H1 (cell line): Measurements from ENCODE around the gene GBP6. TPM values are rescaled to one million over a fixed set of nuclear protein-coding genes. Genes with fewer than 3 reads are reported as not detected.

ENCODE experiments used
- CTCF ChIA-PET: fragments of 300-600 bp; sonication (Branson Sonifier 250); formaldehyde crosslinking; loops from one replicate; lab custom pipeline; 2021; ENCODE audit not compliant: partially characterized antibody; lab: Charles Lee
- POLR2A ChIA-PET: fragments of 300-600 bp; sonication (Branson Sonifier 250); formaldehyde crosslinking; loops from one replicate; lab custom pipeline; 2021; ENCODE audit warnings: inconsistent platforms; ENCODE audit not compliant: partially characterized antibody; lab: Charles Lee
- DNase-seq, 2 experiments: peaks; one replicate each; pipeline versions ENCODE4 v3.0.0 to v3.0.0-alpha.2; 2010 to 2022; ENCODE audit warnings: low spot score in 2 of 2, low read depth in 1 of 2, mixed read lengths in 1 of 2
- FAIRE-seq: peaks from 2 replicates; lab custom pipeline; 2011; peaks lifted over from hg19 to GRCh38; lab: Jason Lieb, UNC
- H2AFZ ChIP-seq: 2 replicates; pipeline ENCODE4 v1.8.1; 2012; ENCODE audit warnings: low read length, inconsistent platforms
- H2AK5ac ChIP-seq: 2 replicates; pipeline ENCODE4 v1.6.1; 2013; ENCODE audit warnings: low read depth, low read length
- H2BK120ac ChIP-seq: replicated peaks from 2 replicates; pipeline ENCODE3; 2013; ENCODE audit warnings: low read depth, low read length, inconsistent platforms
- H2BK12ac ChIP-seq: 2 replicates; pipeline ENCODE4 v1.6.1; 2013; ENCODE audit warnings: low read depth, low read length
- H2BK15ac ChIP-seq: 2 replicates; pipeline ENCODE4 v1.6.1; 2013; ENCODE audit warnings: low read length
- H2BK20ac ChIP-seq: 2 replicates; pipeline ENCODE4 v1.6.1; 2013; ENCODE audit warnings: low read length
- H2BK5ac ChIP-seq: 2 replicates; pipeline ENCODE4 v1.6.1; 2013; ENCODE audit warnings: low read depth, low read length
- H3K14ac ChIP-seq: 2 replicates; pipeline ENCODE4 v1.6.1; 2013; ENCODE audit warnings: inconsistent platforms; ENCODE audit not compliant: insufficient read length
- H3K18ac ChIP-seq: 2 replicates; pipeline ENCODE4 v1.6.1; 2013; ENCODE audit warnings: low read length; ENCODE audit errors: extremely low read depth
- H3K23ac ChIP-seq: 2 replicates; pipeline ENCODE4 v1.6.1; 2013; ENCODE audit warnings: inconsistent platforms; ENCODE audit not compliant: insufficient read length
- H3K23me2 ChIP-seq: 2 replicates; pipeline ENCODE4 v1.6.1; 2013; ENCODE audit warnings: low read depth, low read length
- H3K27ac ChIP-seq: 2 replicates; pipeline ENCODE4 v1.6.1; 2011; ENCODE audit warnings: low read depth, low read length, inconsistent platforms
- H3K27me3 ChIP-seq, 4 experiments: replicated peaks in 1 of 4; 1 replicate in 1 of 4; 2 replicates in 3 of 4; pipeline versions ENCODE4 v1.6.1 to v1.8.1; 2011 to 2013; ENCODE audit warnings: low read length in 3 of 4, mild to moderate bottlenecking in 3 of 4, inconsistent platforms in 2 of 4, mixed read lengths in 2 of 4, moderate library complexity in 1 of 4; ENCODE audit not compliant: control insufficient read depth in 3 of 4, insufficient read depth in 3 of 4; ENCODE audit errors: extremely low read depth in 1 of 4
- H3K36me3 ChIP-seq, 4 experiments: 2 replicates each; pipeline versions ENCODE4 v1.6.1 to v1.8.1; 2011 to 2013; ENCODE audit warnings: mild to moderate bottlenecking in 4 of 4, low read length in 3 of 4, moderate library complexity in 2 of 4, control low read depth in 1 of 4, inconsistent platforms in 1 of 4; ENCODE audit not compliant: insufficient read depth in 4 of 4, control insufficient read depth in 2 of 4
- H3K4ac ChIP-seq: replicated peaks from 2 replicates; pipeline ENCODE3; 2013; ENCODE audit warnings: low read length, low read depth, mixed read lengths, inconsistent platforms; ENCODE audit not compliant: insufficient read length
- H3K4me1 ChIP-seq, 4 experiments: replicated peaks in 1 of 4; 1 replicate in 1 of 4; 2 replicates in 3 of 4; pipeline versions ENCODE4 v1.6.1 to v1.8.1; 2011 to 2013; ENCODE audit warnings: low read length in 3 of 4, inconsistent platforms in 2 of 4, mixed read lengths in 1 of 4; ENCODE audit not compliant: insufficient read depth in 4 of 4, control insufficient read depth in 3 of 4
- H3K4me2 ChIP-seq, 2 experiments: 2 replicates each; pipeline versions ENCODE4 v1.6.1 to v1.8.1; 2011 to 2013; ENCODE audit warnings: low read depth in 2 of 2, low read length in 2 of 2, control low read depth in 1 of 2, inconsistent platforms in 1 of 2, mild to moderate bottlenecking in 1 of 2; ENCODE audit not compliant: insufficient read depth in 1 of 2
- H3K4me3 ChIP-seq, 4 experiments: fragments of 200-600, 300-600 bp in 1 of 4; sonication (generic), shearing (Covaris generic), sonication (Bioruptor Twin) in 1 of 4; 2 replicates each; pipeline versions ENCODE4 v1.5.1 to v1.8.1; 2011 to 2016; ENCODE audit warnings: low read length in 4 of 4, low read depth in 3 of 4, control low read depth in 2 of 4, inconsistent platforms in 2 of 4, mild to moderate bottlenecking in 2 of 4, mixed read lengths in 1 of 4, moderate library complexity in 1 of 4; ENCODE audit not compliant: insufficient read depth in 2 of 4; ENCODE audit errors: extremely low read depth in 1 of 4
- H3K56ac ChIP-seq: replicated peaks from 2 replicates; pipeline ENCODE3; 2013; ENCODE audit warnings: low read depth, mild to moderate bottlenecking, mixed read lengths, low read length, inconsistent platforms; ENCODE audit not compliant: insufficient read length
- H3K79me1 ChIP-seq: 2 replicates; pipeline ENCODE4 v1.6.1; 2013; ENCODE audit warnings: low read depth, low read length, control low read depth
- H3K79me2 ChIP-seq, 2 experiments: 2 replicates each; pipeline versions ENCODE4 v1.6.1 to v1.8.1; 2012 to 2013; ENCODE audit warnings: low read length in 2 of 2, mild to moderate bottlenecking in 2 of 2, inconsistent platforms in 1 of 2; ENCODE audit not compliant: insufficient read depth in 2 of 2, control insufficient read depth in 1 of 2
- H3K9ac ChIP-seq, 4 experiments: replicated peaks in 1 of 4; 1 replicate in 1 of 4; 2 replicates in 3 of 4; pipeline versions ENCODE4 v1.6.1 to v1.8.1; 2011 to 2013; ENCODE audit warnings: low read depth in 3 of 4, low read length in 3 of 4, control low read depth in 2 of 4, mild to moderate bottlenecking in 2 of 4, moderate library complexity in 2 of 4, inconsistent platforms in 1 of 4; ENCODE audit errors: extremely low read depth in 1 of 4
- H3K9me3 ChIP-seq, 2 experiments: 2 replicates each; pipeline versions ENCODE4 v1.6.1 to v1.8.1; 2012 to 2013; ENCODE audit warnings: mild to moderate bottlenecking in 2 of 2, moderate library complexity in 2 of 2, control low read depth in 1 of 2, inconsistent platforms in 1 of 2, low read depth in 1 of 2, low read length in 1 of 2, mixed read lengths in 1 of 2; ENCODE audit not compliant: insufficient read depth in 2 of 2
- H4K20me1 ChIP-seq, 2 experiments: replicated peaks in 1 of 2; 2 replicates each; pipeline versions ENCODE3 to v1.8.1; 2011 to 2013; ENCODE audit warnings: inconsistent platforms in 2 of 2, low read length in 2 of 2, mild to moderate bottlenecking in 1 of 2; ENCODE audit not compliant: insufficient read depth in 2 of 2, control insufficient read depth in 1 of 2
- H4K5ac ChIP-seq: 2 replicates; pipeline ENCODE4 v1.6.1; 2013; ENCODE audit warnings: low read length, low read depth, mixed read lengths, inconsistent platforms; ENCODE audit not compliant: insufficient read length
- H4K8ac ChIP-seq: 2 replicates; pipeline ENCODE4 v1.8.0; 2013; ENCODE audit warnings: mild to moderate bottlenecking, moderate library complexity, low read length, inconsistent platforms; ENCODE audit not compliant: insufficient read depth; ENCODE audit errors: extremely low read depth
- H4K91ac ChIP-seq: replicated peaks from 2 replicates; pipeline ENCODE3; 2013; ENCODE audit warnings: low read length, mixed read lengths, inconsistent platforms; ENCODE audit not compliant: insufficient read length
- ASH2L ChIP-seq: fragments of 200-600, 300-600 bp; sonication (generic); IDR thresholded peaks from one replicate; pipeline ENCODE4 v1.7.1; 2017; ENCODE audit warnings: low read length
- ATF3 ChIP-seq: IDR thresholded peaks from 2 replicates; pipeline ENCODE4 v1.6.1; 2011; ENCODE audit warnings: low read depth, mild to moderate bottlenecking, low read length; ENCODE audit not compliant: insufficient read depth
- CBX5 ChIP-seq: fragments of 300-800, 300-1000 bp; sonication (generic); IDR thresholded peaks from 2 replicates; pipeline ENCODE4 v1.7.1; 2016; ENCODE audit warnings: antibody characterized with exemption, low read length, low read depth
- CTBP2 ChIP-seq: IDR thresholded peaks from 2 replicates; pipeline ENCODE4 v1.7.0; 2011; ENCODE audit warnings: borderline replicate concordance, mild to moderate bottlenecking, moderate library complexity, mixed read lengths, low read length; ENCODE audit not compliant: insufficient read depth, insufficient read length
- CTCF ChIP-seq, 3 experiments: IDR thresholded peaks; 1 replicate in 2 of 3; 2 replicates in 1 of 3; pipeline versions ENCODE4 v1.5.1 to v1.6.1; 2011; ENCODE audit warnings: low read length in 3 of 3, mild to moderate bottlenecking in 3 of 3, inconsistent platforms in 2 of 3, low read depth in 1 of 3, moderate library complexity in 1 of 3; ENCODE audit not compliant: insufficient read depth in 1 of 3; ENCODE audit errors: control extremely low read depth in 1 of 3
- RBBP5 ChIP-seq: IDR thresholded peaks from 2 replicates; pipeline ENCODE4 v1.7.1; 2012; ENCODE audit warnings: low read depth, mild to moderate bottlenecking, inconsistent platforms, low read length, moderate library complexity, borderline replicate concordance
- RFX5 ChIP-seq: IDR thresholded peaks from 2 replicates; pipeline ENCODE4 v1.6.1; 2011; ENCODE audit warnings: low read depth, low read length, improper control_type of control experiment, borderline replicate concordance
- RXRA ChIP-seq: IDR thresholded peaks from 2 replicates; pipeline ENCODE4 v1.6.1; 2011; ENCODE audit warnings: low read depth, mild to moderate bottlenecking, low read length, moderate library complexity; ENCODE audit not compliant: insufficient read depth
- SAP30 ChIP-seq: fragments of 300-600 bp; sonication (generic); IDR thresholded peaks from 2 replicates; pipeline ENCODE4 v1.7.1; 2012; ENCODE audit warnings: low read length, moderate library complexity, mild to moderate bottlenecking, inconsistent platforms; ENCODE audit not compliant: insufficient read depth, insufficient replicate concordance
- SUZ12 ChIP-seq: fragments of 200-600 bp; sonication (generic); IDR thresholded peaks from 2 replicates; pipeline ENCODE4 v1.6.1; 2012; ENCODE audit warnings: mild to moderate bottlenecking, inconsistent platforms, low read length, moderate library complexity, mixed read lengths
- ZNF274 ChIP-seq: IDR thresholded peaks from 2 replicates; pipeline ENCODE4 v1.7.0; 2012; ENCODE audit warnings: low read length, borderline replicate concordance; ENCODE audit errors: extremely low read depth
- WGBS, 2 experiments: shearing (Covaris generic) in 1 of 2; methylation state at CpG; one replicate each; pipeline versions ENCODE4 v1.1.6 to v1.1.7; 2013 to 2015; ENCODE audit warnings: low lambda C conversion rate in 2 of 2, mixed read lengths in 2 of 2, inconsistent platforms in 1 of 2, low coverage in 1 of 2, missing lambda C conversion rate in 1 of 2; ENCODE audit not compliant: insufficient replicate concordance in 2 of 2, insufficient coverage in 1 of 2, insufficient read length in 1 of 2; ENCODE audit errors: extremely low coverage in 1 of 2, missing lambda C conversion rate in 1 of 2; 5-methylcytosine and 5-hydroxymethylcytosine counted together
- polyA plus RNA-seq, 7 experiments: library from polyadenylated mRNA; depleted of rRNA in 3 of 7; stranded (reverse) in 5 of 7; unstranded in 2 of 7; fragments of >200 nt in 5 of 7; fragments of 200-250 nt in 2 of 7; gene quantifications; 1 replicate in 5 of 7; 2 replicates in 1 of 7; 4 replicates in 1 of 7; pipeline versions ENCODE4 v1.2.1 to v1.2.3, GENCODE V29; 2011 to 2013; ENCODE audit warnings: missing spikeins in 2 of 7, mixed read lengths in 2 of 7
- total RNA-seq: library from RNA; stranded (reverse); fragmentation: NEBNext Ultra II Directional; extraction: Animal tissue kit (Norgen Biotek cat#: 25700); gene quantifications from 2 replicates; pipeline ENCODE4 v1.2.1, GENCODE V29; 2021

GBP6 gene
- total and polyA plus RNA-seq, 2 of the 8 experiments (the other 6 are each of a cell fraction or from before 2014, with no cell fraction given), result not detected

GRCh38 chr1:89429062-89429461 is 65.2 kb downstream of the GBP6 start:
- Histone ChIP-seq H3K9ac (no peak overlapping the region), H3K27me3 (no peaks in the 10 kb centered on the region), H2BK20ac (no peak overlapping the region), H3K4me3 (no peak overlapping the region), H2BK12ac (no peak overlapping the region), H2BK15ac (no peak overlapping the region), H3K18ac (no peak overlapping the region), H3K4me1 (no peaks in the 10 kb centered on the region), H3K23me2 (no peaks in the 10 kb centered on the region; the same call in 1 of the 2 replicates), H3K4ac (no peak overlapping the region), H4K5ac (no peak overlapping the region), H4K20me1 (no peaks in the 10 kb centered on the region), H2BK5ac (no peak overlapping the region), H2AK5ac (no peak overlapping the region), H4K8ac (no peak overlapping the region), H3K27ac (no peak overlapping the region), H3K23ac (no peak overlapping the region), H3K79me2 (no peaks in the 10 kb centered on the region), H3K14ac (no peak overlapping the region), H2BK120ac (no peak overlapping the region), H3K9me3 (no peaks in the 10 kb centered on the region), H3K79me1 (no peaks in the 10 kb centered on the region; the same call in 1 of the 2 replicates), H2AFZ (no peak overlapping the region), H3K36me3 (no peaks in the 10 kb centered on the region), H4K91ac (no peak overlapping the region), H3K56ac (no peak overlapping the region), H3K4me2 (no peak overlapping the region)
- 95% methylated on average over 6 of the region's 6 CpGs; no CpG with 5 or more reads in 1 of the 2 experiments for WGBS, 2 experiments
- ChIA-PET POLR2A (no interaction called here), CTCF (no interaction called here)
- TF ChIP-seq ATF3 (no peak), RXRA (no peak), ASH2L (no peak), CTCF (IDR thresholded peaks at IDR 0.05; ENCODE audit: control extremely low read depth in 1 of 3, insufficient read depth in 1 of 3, low read depth in 1 of 3, low read length in 3 of 3) (no peak), CBX5 (no peak), SAP30 (no peak), SUZ12 (no peak), RFX5 (no peak), CTBP2 (no peak), ZNF274 (no peak), RBBP5 (no peak)
- DNase-seq (no peak), FAIRE-seq (no peak)
